ENCODE data around the gene EPHA4.

Gene EPHA4

DNA sequence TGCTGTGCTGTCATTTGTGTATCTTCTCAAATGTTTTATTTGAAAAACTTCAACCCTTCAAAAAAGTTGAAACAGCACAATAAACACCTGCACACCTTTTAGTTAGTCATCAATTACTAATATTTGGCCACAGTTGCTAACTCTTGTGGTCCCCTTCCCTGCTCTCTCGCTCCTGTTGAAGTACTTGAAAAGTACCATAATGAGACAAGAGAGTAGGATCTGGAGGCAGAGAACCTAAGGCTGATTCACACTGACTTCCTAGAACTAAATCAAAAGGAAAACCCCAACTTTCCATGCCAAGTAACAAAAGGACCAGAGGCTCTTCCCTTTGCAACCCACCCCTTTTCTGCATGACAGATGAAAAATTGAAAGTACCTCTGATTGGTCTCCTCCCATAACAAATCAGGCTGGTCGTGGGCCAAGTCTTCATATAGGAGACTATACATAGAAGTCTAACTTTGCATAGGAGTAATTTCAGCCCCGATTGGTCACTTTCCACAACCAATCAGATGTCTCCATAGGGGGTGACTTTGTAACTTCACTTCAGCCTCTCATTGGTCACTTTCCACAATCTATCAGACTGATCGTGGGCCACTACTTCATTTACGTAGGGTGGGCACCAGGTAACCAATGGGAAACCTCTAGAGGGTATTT lies 179.7 kb downstream of the EPHA4 start:
- no peak for DNase-seq (ENCODE audit: low read depth in 2 of 2)

DNA sequence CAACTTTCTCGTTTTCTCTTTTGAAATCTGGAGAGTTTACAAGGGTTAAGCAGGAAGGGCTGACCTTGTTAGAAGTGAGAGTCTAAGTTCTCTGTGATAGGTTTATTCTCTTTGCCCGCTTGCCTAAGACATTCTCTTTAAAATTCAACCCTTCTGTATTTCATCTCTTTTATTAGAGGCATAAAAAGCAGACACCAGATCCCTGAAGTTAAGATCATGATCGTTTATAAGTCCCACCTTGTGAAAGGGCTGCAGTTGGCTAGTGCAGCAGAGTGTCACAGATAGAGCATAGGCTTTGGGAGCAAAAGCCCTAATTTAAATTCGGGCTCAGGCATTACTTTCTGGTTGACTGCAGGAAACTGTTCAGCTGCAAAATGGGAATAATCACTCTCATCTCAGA lies 181.2 kb downstream of the EPHA4 start:
- no peak for DNase-seq (ENCODE audit: low read depth in 2 of 2)

DNA sequence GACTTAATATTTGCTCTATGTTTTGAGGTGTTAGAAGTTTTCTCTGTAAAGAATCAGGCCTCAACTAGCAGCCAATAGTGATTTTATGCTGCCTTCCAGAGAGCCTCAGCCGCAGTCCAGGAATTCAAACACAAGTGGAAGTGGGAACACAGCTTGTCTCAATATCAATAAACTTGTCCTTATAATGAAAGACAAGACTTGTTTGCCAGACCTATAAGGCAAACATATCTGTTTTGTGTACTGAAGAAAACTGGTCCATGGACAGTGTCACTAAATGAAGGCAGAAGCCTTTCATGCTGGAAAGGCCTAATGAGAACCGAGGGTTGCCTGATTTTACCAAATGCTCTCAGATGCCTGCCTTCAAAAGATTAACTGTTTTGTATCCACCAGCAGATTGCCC lies 182.2 kb downstream of the EPHA4 start:
- no peak for DNase-seq (ENCODE audit: low read depth in 2 of 2)

DNA sequence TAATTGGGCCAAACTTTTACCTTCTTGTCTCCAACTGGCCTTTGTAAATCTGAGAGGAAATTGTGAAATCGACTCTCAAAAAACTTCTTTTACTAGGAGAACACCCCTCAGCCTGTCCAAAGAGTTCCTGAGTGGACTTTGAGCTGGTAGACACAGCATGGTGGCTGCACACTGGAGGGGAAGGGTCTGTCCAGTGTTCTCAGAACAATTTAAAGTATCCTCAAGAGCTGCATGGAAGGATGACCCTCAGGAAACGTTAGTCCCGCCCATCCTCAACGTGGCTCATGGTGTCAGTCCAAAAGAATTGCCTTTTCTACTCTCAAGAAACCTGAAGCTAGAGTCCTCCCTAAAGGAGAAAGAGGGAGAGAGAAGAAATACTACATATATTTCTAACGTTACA lies 182.7 kb downstream of the EPHA4 start:
- no peak for DNase-seq (ENCODE audit: low read depth in 2 of 2)

DNA sequence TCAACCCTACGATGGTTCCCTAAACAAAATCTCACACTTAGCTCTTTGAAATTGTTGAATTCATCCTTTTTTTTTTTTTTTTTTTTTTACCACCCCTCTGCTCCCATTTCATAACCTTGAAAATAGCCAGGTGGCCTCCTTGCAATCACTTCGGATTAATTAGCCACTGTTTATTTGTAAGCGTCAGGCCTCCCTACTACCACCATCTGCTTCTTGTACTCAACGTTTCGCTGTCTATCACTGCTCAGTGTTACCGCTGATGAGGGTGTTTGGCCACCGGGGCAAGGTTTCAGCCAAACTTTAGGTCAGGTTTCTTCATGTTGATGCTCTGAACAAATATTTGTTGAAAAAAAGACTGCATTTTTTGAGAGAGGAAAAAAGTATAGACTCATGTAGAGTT lies 183.2 kb downstream of the EPHA4 start:
- DNase-seq (ENCODE audit: low read depth in 2 of 2): no peak

DNA sequence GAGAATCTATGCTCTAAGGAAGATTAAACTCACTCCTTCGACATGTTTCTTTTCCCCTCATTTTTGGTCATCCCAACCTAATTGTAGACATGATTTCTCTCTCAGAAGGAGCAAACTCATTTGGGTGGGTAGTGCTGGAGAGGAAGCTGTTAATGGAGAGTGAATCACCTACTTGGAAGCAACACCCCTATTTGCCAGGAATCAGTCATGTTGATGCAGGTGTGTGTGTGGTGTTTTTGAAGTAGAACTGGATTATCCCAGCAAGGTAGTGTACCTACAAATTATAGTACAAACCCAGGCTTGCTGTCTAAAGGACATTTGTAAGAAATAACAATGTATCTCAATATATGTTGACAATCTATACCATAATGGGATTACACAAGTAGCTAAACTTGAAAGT lies 186.4 kb downstream of the EPHA4 start:
- no peak for DNase-seq (ENCODE audit: low read depth in 2 of 2)

DNA sequence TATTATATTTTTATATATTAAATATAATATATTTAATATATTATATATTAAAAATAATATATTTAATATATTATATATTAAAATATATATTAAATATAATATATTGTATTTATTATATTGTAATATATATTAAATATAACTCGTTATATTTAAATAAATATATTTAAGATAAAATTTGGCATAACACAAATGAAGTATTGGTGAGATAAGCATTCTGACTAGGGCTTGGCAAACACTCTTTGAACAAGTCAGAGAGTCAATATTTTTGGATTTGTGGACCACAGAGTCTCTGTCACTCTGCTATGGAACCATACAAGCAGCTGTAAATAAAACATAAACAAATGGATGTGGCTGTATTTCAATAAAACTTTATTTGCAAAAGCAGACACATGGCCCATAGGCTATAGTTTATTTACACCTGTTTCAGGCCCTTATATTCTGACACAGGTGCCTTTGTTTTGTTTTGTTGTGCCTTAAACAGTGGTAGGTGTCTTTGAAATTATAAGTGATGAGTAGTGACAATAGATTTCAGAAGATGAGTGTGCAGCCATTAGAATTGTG lies 190.1 kb downstream of the EPHA4 start:
- DNase-seq (ENCODE audit: low read depth in 2 of 2): no peak

DNA sequence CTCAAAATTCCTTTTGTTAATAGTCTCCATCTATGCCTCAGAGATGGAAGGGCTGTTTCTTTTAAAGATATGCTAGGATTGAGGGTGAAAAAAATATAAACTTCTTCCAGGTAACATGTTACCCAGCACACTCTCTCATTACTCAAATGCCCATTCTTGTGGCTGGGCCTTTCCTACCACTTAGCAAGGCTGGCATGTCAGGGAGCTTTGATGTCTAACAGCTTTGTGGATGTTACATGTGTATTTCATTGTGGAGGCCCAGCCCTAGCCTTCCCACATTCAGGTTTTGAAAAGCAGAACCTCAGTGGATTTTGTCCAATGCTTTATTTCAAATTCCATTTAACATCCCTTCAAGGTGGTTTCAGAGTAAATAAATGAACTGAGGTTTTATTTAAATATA lies 191.4 kb downstream of the EPHA4 start:
- no peak for DNase-seq (ENCODE audit: low read depth in 2 of 2)

DNA sequence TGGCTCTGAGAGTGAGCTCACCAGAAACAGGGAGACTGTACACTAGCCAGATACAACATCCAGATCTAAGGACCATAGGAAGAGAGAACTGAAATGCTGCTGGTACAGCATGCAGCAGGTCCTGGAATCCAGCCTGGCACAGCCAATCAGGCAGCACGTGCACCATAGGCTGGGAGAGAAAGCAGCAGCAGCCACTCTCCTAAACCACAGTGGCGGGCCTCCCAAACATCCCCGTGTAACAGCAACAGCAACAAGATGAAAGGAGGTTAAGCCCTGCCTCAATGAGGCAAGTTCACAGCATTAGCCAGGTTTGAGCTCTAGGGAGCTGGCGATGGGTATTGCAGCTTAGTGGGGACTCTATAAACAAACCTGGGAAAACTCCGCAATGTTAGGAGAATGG lies 192.0 kb downstream of the EPHA4 start:
- no peak for DNase-seq (ENCODE audit: low read depth in 2 of 2)

DNA sequence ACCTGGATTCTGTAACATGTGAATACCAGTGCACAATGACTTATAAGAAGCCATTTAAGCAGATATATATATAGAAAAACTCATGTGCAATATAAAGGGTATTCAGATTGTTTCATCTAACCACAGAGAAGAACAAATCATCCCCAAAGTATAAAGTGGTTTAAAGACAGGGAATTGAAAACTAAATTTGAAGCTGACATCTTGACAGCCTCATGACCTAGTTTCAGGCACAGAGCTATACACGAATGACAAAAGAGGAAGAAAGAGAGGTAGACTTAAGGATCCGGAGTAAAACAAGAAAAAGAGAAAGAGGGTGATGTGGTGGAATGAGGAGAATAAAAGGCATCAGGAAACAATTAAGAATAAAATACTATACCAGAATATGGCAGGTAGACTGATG lies 194.5 kb downstream of the EPHA4 start:
- DNase-seq (ENCODE audit: low read depth in 2 of 2): no peak

DNA sequence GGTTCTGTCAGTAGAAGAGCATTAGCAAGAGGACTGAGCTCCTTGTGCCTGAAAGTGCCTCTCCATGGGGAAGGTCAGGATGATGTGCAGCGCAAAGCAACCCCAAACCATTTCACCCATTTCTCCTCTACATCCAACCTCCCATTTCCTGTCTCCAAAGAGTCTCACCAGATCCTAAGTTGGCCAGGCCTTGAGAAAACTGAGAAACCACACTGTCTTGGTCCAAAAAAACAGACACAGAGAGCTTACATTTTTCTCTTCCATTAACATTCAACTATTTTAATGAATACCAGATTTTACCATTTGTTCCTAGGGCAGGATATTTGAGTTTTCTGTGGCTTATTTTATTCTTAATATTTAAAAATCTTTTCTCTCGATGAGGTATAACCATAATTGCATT lies 195.0 kb downstream of the EPHA4 start:
- no peak for DNase-seq (ENCODE audit: low read depth in 2 of 2)

DNA sequence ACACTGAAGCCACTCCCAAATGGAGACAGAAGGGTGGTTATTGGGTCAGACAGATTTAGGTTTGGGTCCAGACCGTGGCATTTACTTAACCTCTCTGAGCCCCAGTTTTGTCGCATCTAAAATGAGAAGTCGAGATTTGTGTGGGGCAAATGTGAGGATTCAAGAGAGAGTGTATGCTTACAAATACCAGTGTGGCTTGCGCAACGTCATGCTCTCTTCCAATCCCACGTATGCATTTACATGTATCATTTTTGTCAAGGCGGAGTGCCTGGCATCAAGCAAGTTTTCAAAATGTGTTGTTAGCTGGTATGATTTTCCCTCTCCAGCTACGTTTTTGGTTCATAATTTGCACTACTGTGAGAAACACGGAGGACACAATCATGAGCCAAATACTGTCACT lies 197.9 kb downstream of the EPHA4 start:
- no peak for DNase-seq (ENCODE audit: low read depth in 2 of 2)

DNA sequence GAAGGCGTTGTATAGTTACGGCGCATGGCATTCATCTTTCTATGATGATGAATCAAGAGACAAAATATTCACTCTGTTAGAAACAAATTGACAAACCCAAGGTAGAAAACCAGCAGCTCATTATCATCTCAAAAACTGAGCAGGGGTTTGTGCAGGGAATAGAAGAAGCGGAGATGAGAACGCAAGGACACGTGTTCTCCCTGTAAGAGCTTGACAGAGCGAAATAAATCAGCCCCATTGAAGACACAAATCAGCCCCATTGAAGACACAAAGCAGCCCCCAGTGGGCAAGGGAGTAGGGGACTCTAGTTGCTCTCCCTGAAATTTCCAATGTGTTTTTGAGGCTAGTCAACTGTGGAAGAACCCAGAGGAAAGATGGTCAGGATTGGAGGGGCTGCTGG lies 199.2 kb downstream of the EPHA4 start:
- DNase-seq (ENCODE audit: low read depth in 2 of 2): no peak

DNA sequence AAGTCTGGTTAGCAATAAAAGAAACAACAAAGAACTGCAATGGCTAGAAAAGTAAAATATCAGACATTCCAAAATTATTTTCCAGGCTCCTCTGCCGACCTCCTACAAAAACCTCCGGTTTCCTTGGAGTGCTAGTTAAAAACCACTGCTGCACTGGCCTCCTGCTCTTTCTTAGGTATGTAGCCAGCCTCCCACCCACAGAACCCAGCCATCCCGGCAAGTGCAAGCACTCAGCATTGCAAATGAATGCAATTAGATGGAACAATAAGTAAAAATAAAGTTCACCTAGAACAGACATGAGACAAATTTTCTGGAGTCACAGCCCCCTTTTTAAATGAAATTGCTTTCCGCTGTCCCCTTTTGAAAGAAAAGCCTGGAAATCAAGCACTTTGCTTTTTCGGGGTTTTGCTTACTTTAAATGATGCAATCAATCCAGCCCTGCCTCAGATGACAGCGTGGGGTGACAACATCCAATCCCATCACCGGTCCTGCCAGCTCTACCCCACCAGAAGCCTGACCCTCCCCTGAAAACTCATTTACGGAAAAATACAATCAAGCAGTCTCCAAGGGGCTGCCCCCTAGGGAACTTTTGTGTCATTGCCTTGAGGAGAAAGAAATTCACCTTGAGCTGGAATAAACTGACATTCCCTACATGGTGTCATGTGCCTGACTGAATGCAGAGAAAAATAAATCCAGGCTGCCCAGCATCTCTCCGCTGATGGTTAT lies 199.8 kb downstream of the EPHA4 start:
- no peak for DNase-seq (ENCODE audit: low read depth in 2 of 2)

DNA sequence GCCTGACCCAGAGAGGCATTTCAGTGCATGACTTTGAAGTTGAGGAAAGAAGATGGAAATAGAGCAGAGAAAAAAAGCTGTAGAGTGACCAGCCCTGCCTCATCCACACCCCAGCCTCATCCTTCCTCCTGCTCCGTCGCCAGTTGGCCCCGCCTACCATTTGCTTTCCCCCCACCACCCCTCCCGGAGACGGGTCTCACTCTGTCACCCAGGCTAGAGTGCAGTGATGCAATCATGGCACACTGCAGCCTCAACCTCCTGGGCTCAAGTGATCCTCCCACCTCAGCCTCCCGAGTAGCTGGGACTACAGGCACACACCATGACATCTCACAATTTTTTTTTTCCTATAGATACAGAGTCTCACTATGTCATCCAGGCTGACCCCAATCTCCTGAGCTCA lies 200.8 kb downstream of the EPHA4 start:
- DNase-seq (ENCODE audit: low read depth in 2 of 2): no peak

DNA sequence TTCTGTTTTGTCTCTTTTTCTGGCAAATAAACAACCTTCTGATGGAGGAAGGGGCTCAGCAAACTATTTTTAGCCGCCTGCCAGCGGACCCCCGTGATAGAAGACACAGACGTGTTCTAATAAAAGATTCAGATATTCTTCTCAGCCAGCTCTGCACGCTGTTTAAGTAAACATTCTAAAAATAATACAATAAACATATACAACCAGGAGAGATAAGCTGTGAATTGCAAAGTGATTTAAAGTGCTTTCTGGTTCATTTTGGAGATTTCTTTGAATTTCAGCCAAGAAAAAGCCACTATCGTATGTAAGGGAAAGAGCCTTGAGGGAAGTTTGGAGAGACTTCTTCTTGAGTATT lies 201.3 kb downstream of the EPHA4 start:
- DNase-seq (ENCODE audit: low read depth in 2 of 2): no peak

DNA sequence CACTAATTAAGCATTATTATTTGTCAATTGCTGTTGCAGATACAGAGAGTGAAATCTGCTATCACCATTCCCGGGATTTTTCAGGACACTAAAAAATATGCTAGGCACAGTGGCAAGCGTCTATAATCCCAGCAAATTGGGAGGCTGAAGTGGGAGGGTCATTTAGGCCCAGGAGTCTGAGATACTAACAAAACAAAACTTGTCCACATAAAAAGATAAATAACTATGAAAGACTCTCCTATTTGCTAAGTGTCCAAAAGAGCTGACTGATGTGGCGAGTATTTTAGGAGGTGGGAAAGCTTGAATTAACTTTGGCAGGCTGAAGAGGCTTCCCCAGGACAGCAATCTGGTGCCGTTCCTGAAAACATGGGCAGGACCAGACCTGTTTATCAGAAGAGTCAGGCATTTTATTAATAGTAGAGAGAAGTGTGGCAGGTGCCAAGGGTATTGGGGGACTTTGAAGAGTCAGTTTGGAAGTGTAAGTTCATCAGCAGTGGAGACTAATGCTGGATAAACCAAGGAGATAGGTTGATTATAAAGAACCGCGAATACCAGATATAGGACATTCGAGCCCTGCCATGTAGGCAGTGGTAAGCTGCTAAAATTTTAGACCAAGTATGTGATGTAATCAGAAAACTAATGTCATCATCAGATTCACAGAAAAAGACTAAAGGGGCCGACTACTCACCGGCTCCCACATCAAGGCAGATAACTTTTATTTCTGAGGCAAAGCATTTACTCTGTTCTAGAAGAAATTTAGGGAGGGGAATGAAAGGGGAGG lies 201.8 kb downstream of the EPHA4 start:
- DNase-seq (ENCODE audit: low read depth in 2 of 2): no peak
